GM15510 (cell line): ENCODE results near the gene GNAO1.

Source experiments
- POLR2A ChIP-seq: IDR thresholded peaks from 3 replicates; pipeline ENCODE4 v1.6.1; 2011; ENCODE audit warnings: borderline replicate concordance; ENCODE audit not compliant: insufficient read length; ENCODE audit errors: extremely low read depth

Gene GNAO1

DNA sequence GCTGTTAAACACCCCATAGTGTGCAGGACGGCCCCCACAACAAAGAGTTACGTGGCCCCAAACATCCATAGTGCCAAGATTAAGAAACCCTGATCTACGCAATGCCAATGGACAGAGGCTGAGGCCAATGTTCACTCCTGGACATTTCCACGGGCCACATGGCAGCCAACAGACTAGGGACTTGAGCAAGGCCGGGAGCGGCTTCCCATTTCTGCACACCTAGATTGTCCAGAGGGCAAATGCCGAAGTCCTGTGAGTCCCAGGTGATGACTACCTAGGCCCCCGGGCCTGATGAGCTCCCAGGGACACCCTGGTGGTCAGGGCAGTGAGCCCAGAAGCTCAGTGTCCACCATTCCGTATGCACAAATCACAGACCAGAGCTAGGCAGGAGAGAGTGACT, 138.6 kb downstream of the GNAO1 start:
- no peak for TF ChIP-seq POLR2A

- TF ChIP-seq POLR2A = no peak
Observed at GRCh38 chr16:56330476-56330875, 139.2 kb downstream of the GNAO1 start.

DNA sequence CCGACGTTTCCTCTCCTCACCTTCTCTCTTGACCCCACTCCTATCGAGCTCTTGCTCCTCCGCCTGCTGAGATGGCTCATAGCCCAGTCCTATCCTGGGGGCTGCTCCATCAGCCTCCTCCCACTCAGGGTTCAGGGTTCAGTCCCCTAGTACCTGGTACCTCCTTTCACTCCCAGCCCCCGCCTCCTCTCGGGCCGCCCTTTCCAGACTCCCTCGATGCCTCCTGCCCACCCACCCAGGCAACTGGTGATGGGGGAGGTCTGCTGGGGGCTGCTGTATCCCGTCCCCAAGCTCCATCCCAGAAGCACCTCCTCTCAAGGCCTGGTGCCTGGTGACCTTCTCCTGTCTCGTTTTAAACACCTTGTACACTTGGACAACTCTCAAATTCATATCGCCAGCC, 140.1 kb downstream of the GNAO1 start:
- TF ChIP-seq POLR2A = no peak

DNA sequence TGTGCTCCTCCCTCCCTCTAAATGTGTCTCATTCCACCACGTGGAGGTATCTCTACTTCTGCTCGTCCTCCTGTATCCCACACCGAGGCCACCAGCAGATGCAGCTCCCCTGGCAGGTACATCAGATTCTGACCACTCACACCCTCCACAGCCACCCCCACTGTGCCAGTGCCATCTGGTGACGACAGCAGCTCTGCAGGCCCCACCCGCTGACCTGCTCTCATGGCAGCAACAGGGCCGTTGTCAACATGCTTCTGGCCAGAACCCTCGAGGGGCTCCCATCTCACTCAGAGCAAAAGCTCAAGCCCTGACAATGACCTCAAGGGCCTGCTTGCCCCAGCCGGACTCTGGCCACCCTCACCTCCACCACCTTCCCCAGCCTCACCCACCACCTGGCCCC, 140.6 kb downstream of the GNAO1 start:
- no peak for TF ChIP-seq POLR2A

DNA sequence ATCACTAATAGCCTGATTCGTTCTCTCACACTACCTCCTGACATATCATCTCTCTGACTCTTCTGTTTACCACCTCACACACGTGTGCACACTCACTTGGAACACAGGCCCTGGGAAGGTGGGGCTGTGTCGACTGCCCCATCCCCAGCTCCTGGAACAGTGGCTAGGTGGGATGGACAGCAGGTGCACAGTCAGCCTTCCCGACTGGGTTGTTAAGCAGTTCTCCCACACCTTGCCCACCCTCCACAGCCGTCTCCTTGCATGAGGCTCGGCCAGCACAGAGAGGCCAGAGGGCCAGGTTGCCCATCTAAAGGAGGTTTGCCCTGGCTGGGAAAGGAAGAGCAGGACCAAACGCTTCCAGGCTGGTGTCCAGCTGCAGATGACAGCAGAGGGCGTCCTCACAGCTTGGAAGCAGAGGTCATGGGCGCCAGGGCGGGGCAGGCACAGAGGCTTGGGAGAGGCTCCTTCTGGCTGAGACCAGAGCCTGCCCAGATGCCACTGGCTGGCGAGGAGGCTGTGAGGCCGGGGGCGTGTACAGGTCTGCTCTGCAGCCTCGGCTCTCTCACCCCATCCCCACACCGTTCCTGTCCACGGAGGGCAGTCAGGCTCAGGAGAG, 141.3 kb downstream of the GNAO1 start:
- no peak for TF ChIP-seq POLR2A

DNA sequence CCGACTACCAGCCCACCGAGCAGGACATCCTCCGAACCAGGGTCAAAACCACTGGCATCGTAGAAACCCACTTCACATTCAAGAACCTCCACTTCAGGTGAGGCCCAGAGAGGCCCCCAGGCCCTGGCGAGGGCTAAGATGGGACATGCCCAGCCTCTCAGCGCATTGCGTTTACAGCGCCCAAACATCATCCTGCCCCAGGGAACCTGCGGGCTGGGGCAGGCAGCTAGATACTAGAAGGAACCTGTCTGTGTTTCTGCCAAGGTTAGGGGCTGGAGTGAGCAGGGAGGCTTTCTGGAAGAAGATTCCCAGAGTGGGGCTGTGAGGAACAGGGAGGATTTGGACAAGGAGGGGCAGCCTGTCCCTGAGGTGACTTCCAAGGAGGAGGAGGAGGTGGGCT, 143.5 kb downstream of the GNAO1 start:
- TF ChIP-seq POLR2A = no peak

- TF ChIP-seq POLR2A = no peak
Observed at GRCh38 chr16:56336071-56336688, 144.9 kb downstream of the GNAO1 start.

DNA sequence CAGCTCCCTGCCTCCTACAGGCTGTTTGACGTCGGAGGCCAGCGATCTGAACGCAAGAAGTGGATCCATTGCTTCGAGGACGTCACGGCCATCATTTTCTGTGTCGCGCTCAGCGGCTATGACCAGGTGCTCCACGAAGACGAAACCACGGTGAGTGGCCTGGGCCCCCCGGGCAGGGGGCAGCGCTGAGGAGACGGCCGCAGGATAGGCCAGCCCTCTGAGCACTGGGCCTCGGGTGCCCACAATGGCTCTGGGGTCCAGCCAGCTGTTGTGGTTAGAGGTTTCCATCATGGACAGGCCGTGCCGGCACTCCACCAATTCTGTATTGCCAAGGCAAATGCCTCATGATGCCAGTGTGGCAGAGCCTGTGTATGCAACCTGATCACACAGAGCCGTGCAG, 145.4 kb downstream of the GNAO1 start:
- no peak for TF ChIP-seq POLR2A

DNA sequence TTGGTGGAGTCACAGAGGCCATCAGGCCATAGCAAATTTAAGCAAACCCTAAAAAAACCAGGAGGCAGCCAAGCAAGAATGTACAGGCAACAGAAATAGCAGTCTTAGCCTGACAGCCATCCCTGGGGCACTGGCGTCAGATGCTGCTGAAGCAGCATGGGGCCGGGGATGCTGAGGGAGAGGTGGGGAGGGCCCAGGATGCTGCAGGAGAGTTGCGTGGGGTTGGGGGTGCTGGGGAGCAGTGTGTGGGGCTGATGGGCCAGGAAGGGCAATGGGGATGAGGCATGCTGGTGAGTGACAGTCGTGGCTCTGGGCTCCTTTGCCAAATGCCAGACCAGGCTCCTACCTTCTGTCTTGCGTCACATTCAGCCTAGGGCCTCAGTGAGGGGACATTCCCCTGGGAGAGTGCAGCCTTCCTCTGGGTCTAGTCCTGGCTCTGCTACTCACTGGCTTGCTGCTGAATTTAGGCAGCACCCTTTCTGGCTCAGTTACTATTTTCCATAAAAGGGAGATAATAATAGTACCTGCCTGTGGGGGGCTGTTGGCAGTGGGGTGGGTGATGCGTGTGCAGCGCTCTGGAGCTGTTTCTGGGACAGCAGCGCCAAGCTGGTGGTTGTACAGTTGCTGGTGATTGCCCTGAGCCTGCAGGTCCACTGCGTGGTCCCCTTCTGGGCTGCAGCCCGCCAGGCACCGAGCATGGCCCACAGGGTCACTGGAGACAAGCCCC, 146.0 kb downstream of the GNAO1 start:
- TF ChIP-seq POLR2A = no peak

DNA sequence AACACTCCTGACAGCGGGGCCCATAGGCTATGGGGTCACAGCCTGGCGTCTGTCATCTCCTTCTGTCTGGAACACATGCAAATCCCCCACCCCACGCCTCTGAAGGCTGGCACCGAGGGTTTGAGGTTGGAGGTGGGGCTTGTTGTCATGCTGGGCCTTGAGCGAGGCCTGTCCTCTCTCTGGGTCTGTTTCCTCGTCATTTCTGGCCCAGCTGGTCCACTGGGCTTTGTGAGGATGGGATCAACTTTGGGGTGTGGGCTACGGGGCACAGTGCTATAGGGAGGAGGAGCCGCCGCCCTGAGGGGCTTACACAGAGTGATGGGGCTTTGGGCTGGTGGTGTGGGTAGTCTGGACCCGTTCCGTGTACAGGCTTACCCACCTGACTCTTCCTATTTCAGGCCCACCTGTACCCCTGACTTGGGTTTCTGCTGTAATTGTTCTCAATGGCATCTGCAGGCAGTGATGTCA, 146.6 kb downstream of the GNAO1 start:
- no peak for TF ChIP-seq POLR2A

GRCh38 chr16:56338566-56339318, 147.5 kb downstream of the GNAO1 start:
- TF ChIP-seq POLR2A = no peak

DNA sequence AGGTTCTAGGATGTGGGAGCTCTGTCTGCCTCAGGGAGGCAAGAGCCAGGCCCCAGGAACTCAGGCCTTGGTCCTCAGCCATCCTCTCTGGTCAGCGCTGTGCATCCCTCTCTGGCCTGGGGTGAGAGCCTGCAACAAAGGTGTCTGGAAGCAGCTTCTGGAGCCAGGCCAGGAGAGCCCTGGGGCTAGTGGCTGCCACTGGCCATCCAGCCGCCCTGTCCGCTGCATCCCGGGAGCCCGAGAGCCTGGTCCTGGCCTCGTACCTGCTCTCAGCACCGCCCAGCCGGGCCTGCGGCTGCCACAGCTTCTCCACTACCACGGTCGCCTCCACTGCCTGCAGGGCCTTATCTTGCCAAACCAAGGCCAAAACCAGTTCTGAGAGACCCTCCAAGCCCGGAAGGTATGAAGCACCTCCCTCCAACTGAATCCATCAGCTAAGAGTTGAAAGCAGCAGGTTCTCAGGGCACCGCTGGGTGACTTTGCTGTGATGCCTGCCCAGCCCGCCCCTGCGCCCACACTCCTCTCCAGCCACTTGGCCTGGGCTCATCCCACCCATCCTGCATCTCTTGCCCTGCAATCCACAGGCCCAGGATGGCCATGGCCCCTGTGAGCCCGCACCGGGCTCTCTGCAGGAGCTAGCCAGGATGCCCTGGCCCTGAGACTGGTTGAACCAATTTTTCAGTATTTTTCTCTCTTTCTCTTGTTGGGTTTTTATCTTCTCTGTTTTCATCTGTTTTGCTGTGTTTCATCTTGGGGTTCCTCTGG, 148.3 kb downstream of the GNAO1 start:
- no peak for TF ChIP-seq POLR2A

DNA sequence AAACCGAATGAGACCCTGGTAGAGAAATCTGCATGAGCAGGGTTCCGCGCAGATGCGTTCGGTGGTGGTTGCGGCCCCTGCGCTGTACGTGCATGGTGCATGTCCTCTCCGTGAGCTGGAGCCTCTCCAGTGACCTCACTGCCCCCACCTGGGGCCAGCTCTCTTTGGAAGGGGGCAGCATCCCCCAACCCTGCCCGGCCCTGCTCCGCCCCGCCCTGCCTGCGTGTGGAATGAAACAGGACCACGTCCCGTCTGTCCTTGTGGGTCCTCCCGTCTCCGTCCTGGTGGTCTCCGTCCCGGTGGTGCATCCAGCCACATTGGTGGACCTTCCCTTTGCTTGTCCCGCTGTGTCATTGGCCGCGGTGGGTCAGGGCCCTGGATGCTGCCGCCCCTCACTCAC, 149.1 kb downstream of the GNAO1 start:
- TF ChIP-seq POLR2A = no peak

- TF ChIP-seq POLR2A = no peak
Observed at GRCh38 chr16:56340864-56341365, 149.6 kb downstream of the GNAO1 start.
